NCI-H82 (cell line): ENCODE results near the gene CRYL1.
A peak's percentile ranks its signal among the peaks of the same experiment; 100 is the strongest.

ENCODE experiments used
- DNase-seq: peaks from one replicate; lab custom pipeline; 2025; lab: John Stamatoyannopoulos, UW

CRYL1 gene

GRCh38 chr13:20494656-20495055 lies 31.0 kb downstream of the CRYL1 start:
- no peak for DNase-seq

DNA sequence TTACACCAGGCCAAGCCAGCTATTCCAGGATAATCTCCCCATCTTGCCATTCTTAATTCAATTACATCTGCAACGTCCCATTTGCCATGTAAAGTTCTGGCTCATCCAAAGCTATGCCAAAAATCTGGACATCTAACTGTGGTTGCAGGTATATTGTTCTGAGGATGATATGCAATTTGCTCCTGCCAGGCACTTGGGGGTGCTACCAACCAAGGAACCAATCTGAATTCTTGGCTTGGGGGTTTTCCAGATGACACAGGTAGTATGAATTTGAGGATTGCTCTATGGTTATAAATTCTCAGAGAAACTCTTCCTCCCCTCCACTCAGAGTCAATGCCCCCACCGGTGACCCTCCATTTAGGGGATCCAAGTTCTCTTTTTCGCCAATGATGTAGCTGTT lies 33.0 kb downstream of the CRYL1 start:
- peak; percentile 72 for DNase-seq

GRCh38 chr13:20491926-20492435 lies 33.7 kb downstream of the CRYL1 start:
- no peak for DNase-seq

DNA sequence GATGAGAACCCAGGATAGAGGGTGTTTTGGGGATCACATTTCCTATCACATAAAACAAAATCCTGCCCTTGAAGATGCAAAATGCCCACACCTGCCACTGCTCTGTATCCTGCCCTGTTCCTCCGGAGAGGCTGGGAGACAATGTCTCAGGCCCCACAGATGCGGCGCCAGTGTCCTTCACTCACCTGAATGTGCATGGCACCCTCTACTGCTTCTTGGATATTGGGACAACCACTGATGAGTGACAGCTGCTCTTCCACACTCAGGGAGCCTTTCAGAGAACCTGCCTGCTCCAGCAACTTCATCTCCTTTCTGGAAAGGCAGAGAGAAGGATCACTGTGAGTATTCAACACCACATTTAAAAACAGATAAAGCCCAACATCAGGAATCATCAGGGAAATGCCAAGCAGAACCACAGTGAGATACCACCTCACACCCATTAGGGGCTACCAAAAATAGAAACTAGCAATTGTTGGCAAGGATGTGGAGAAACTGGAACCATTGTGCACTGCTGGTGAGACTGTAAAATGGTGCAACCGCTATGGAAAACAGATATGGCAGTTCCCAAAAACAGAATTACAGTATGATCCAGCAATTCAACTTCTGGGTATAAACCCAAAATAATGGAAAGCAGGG lies 36.4 kb downstream of the CRYL1 start:
- peak; percentile 96 for DNase-seq

DNA sequence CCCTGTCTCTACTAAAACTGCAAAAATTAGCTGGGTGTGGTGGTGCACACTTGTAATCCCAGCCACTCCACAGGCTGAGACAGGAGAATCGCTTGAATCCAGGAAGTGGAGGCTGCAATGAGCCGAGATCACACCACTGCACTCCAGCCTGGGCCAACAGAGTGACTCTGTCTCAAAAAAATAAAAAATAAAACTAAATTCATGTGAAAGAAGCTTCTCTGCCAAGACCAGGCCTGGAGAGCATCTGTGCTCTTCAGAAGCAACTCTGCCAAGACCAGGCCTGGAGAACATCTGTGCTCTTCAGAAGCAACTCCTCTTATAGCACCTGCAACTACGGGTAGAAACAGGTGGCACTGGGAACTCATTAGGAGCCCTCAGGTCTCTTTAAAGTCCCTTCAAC lies 37.7 kb downstream of the CRYL1 start:
- DNase-seq: no peak

- peak; percentile 46 for DNase-seq
Observed at GRCh38 chr13:20482787-20483186, 42.9 kb downstream of the CRYL1 start.

DNA sequence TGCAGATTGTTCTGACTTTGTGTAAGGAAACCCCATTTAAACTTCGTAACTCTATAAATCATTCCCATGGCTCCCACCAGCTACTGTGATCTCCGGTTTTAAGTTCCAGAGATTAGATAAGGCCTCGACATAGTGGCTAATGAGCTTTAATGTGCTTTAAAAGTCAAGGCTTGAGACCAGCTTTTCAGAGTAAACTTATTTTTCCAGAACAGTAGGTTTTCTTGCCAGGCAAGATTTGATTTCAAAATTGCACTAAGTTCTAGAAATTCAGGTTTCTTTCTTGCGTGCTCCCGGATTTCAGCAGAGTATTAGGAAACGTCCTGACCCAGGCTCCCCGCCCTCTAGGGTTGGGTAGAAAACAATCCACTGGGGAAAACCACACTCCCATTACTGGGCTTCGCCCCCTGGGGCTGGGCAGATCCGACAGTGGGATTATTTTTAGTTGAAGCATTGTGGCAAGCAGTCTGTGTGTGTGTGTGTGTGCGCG lies 43.3 kb downstream of the CRYL1 start:
- DNase-seq: peak; percentile 82

DNA sequence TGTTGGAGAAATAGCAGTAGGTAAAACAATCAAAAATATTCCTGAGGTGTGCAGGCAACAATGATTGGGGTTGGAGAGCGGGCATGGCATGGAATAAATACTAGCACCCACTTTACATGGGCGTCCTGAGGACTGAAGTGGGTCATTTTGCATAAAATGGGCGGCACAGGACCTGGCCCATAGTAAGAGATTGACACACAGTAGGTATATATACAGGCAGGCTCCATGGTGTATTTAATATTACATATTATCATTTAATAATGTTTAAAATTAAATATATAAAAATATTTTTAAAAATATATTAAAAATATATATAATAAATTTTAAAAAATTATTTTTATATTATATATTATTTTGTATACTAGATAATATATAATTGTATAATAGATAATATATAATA lies 48.3 kb downstream of the CRYL1 start:
- no peak for DNase-seq

- DNase-seq: no peak
Observed at GRCh38 chr13:20475927-20476691, 49.5 kb downstream of the CRYL1 start.

- DNase-seq: no peak
Observed at GRCh38 chr13:20474515-20474914, 51.1 kb downstream of the CRYL1 start.

DNA sequence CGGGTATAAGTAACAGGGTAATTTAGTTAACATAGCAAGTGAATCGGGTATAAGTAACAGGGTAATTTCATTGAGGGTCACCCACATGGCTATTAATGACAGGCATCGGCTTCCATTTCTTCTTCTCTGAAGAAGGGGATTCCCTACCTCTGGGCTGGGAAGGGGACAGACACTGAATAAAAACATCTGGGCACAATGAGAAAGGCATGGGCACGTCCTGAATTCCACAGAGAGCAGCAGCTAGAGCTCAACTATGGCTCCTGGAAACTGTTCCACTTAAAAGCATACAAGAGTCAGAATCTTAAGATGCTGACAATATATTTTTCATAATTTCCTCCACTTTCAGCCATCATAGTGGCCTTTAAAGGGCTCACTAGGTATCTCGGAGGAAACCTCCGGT lies 51.8 kb downstream of the CRYL1 start:
- no peak for DNase-seq

GRCh38 chr13:20473139-20473538 lies 52.5 kb downstream of the CRYL1 start:
- no peak for DNase-seq

DNA sequence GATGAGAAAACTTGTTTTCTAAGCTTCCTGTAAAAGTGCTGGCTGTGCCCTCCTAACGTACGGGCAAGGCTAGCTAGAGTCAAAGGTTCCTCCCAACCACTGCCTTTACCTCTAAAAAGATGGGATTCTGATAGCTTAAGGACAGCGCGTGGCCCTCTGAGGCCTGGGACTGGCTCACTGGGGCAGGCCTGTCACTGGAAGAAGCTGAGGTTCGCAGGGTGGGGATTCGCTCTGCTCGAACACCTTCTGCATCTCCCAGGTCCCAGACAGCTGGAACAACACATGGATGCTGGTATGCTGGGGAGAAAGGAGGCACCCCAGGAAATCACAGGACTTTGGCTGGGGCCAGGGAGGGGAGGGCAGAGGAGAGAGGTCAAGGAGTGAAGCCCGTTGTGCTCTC lies 53.1 kb downstream of the CRYL1 start:
- DNase-seq: no peak

DNA sequence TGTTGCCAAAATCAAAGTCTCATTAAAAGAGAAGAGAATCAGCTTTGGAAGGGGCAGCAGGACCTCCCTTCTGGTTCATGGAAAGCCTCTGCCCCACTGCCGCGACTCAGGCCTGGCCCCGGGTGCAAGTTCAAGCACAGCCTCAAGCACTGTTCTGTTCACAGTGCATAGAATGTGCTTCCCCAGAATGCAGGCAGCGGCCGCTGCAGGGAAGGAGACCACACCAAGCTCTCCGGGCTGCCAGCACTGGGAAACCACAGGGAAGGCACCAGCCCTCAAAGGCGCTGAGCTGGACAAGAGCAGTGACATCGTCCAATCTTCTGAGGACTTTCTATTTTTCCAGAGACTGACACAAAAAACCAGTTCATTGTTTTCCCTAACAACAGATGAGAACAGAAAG lies 55.5 kb downstream of the CRYL1 start:
- DNase-seq: no peak

DNA sequence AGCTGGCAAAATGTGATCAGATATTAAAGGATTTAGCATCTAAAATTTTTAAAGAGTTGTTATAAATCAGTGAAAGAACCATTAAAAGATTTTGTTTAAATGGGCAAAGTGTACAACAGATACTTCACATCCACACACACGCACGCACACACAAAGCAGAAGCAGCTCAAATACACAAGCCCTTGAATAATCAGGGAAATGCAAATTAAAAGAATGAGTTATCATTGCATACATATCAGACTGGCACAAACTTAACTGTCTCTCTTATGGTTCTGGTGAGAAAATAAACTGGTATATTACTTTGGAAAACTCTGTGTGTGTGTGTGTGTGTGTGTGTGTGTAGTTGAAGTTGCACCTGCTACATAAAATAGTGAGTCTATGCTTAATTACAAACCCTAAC lies 59.3 kb downstream of the CRYL1 start:
- DNase-seq: no peak

- no peak for DNase-seq
Observed at GRCh38 chr13:20465218-20465879, 60.3 kb downstream of the CRYL1 start.

DNA sequence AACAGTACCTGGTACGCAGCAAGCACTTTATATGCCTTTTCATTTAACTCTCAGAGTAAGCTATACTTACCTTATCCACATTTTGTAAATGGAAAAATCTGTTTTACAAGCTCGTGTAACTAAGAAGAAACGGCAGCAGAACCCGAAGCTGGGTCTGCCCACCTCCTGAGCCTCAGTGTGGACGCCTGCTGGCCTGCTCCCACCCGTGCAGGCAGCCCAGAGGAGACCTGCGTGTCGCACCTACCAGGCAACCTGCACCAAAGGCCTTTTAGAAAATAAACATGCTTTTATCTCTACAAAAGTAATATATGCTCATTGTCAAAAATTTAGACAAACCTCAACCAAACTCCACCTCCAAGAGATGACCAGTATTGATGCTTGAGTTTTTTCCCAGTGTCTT lies 62.7 kb downstream of the CRYL1 start:
- DNase-seq: no peak

GRCh38 chr13:20462533-20462915 lies 63.1 kb downstream of the CRYL1 start:
- DNase-seq: no peak

DNA sequence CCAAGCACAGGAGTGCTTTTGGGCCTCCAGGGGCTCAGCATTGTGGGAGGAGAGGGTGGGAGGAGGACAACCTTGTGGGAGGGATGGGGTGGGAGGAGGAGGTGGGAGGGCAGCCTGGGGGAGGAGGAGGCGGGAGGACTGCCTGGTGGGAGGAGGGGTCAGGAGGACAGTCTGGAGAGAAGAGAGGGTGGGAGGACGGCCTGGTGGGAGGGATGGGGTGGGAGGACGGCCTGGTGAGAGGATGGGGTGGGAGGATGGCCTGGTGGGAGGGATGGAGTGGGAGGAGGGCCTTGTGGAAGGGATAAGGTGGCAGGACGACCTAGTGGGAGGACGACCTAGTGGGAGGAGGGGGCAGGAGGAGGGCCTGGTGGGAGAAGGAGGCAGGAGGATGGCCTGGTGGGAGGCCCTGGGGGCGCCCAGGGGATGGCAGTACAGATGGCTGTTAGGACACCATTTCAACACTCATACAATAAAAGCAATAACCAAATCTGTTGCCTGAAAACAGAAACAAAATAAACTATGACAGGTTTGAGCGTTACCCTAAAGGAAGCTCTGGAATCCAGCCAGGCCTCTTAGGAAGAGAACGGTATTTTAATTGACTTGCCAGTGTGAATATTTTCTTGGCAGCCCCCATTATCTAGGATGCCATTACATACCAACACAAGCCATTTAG lies 63.7 kb downstream of the CRYL1 start:
- no peak for DNase-seq

GRCh38 chr13:20461481-20461859 lies 64.2 kb downstream of the CRYL1 start:
- DNase-seq: no peak

GRCh38 chr13:20460761-20461160 lies 64.9 kb downstream of the CRYL1 start:
- DNase-seq: no peak

GRCh38 chr13:20457670-20458069 lies 68.0 kb downstream of the CRYL1 start:
- no peak for DNase-seq
